Gastroesophageal sphincter (tissue), 3 donors: ENCODE results near the gene NME8.

Experiments used
- POLR2A ChIP-seq, 2 donors: fragments of 450-650 bp; IDR thresholded peaks; one replicate each; pipeline ENCODE4 v1.6.1; 2017; ENCODE audit warnings: antibody characterized with exemption in 2 of 2, mild to moderate bottlenecking in 2 of 2, moderate library complexity in 1 of 2
- POLR2AphosphoS5 ChIP-seq: sonication (generic); formaldehyde crosslinking; IDR thresholded peaks from one replicate; pipeline ENCODE4 v1.6.1; 2017; ENCODE audit warnings: antibody characterized with exemption
- TF ChIP-seq, protein P1 (sequence below), 4 experiments: fragments of 200-600 bp in 2 of 4; fragments of 450-650 bp in 2 of 4; sonication (generic) in 1 of 4; IDR thresholded peaks; one replicate each; pipeline ENCODE4 v1.5.1; 2017 to 2019; ENCODE audit warnings: antibody characterized with exemption in 4 of 4, mild to moderate bottlenecking in 2 of 4, moderate library complexity in 2 of 4

DNA sequence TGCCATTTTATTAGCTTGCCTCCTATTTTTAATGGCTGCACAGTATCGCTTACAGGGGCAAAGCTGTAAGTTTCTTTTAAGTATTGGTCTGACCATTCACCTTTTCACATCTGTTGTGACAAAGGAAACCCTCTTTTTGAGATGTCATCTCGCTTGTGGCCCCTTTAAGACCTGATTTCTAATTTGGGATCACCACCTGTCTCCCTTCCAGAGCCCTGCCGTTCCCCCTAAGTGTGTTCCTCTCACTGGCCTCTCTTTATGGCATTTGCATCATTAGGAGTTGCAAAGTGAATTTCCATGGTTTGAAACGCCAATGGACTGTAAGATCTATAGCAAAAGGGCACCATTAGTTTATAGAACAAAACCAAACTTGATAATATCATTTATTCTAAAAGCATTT is 73.5 kb downstream of the NME8 start:
- TF ChIP-seq POLR2A (IDR thresholded peaks at IDR 0.05): no peak
- TF ChIP-seq, protein P1, sequence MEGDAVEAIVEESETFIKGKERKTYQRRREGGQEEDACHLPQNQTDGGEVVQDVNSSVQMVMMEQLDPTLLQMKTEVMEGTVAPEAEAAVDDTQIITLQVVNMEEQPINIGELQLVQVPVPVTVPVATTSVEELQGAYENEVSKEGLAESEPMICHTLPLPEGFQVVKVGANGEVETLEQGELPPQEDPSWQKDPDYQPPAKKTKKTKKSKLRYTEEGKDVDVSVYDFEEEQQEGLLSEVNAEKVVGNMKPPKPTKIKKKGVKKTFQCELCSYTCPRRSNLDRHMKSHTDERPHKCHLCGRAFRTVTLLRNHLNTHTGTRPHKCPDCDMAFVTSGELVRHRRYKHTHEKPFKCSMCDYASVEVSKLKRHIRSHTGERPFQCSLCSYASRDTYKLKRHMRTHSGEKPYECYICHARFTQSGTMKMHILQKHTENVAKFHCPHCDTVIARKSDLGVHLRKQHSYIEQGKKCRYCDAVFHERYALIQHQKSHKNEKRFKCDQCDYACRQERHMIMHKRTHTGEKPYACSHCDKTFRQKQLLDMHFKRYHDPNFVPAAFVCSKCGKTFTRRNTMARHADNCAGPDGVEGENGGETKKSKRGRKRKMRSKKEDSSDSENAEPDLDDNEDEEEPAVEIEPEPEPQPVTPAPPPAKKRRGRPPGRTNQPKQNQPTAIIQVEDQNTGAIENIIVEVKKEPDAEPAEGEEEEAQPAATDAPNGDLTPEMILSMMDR (IDR thresholded peaks at IDR 0.05): no peak
- no peak for TF ChIP-seq POLR2AphosphoS5
